ENCODE data around the gene RFC3. TPM values are rescaled to one million over a fixed set of nuclear protein-coding genes. Genes with fewer than 3 reads are reported as not detected.

RFC3 gene
- polyA plus RNA-seq, 2 of the 4 experiments (the other 2 are of a cell fraction), result 45.3 to 54.5 TPM

DNA sequence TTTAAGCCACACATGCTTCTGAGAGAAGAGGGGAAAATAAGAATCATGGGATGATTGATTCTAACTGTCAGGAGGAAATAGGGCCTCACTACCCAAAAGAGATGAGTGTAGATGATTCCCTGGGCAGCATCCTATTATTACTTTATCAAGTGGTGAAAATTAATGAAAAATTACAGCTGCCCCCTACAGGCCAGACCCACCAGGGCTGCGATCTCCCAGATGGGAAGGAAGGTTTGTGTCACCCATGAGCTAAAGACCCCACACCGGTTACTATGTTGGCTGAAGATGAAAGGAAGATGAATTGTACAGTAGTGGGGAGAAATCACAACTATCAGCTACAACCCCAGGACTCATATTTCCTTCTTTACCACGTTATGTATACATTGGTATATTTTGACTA, 49.5 kb downstream of the RFC3 start:
- 0 out of 3 replicates have a peak, but pooled peaks cover 6% of the 10 kb centered on the region for H3K4me1 ChIP-seq
- DNase-seq (ENCODE audit: low read depth in 1 of 2, low spot score in 1 of 2) (no peak), FAIRE-seq (no peak), ATAC-seq (no peak)
- CTCF ChIA-PET, result interaction anchor here (1.2 kb wide), 1 partner anchor 11 kb away, joined by 4 read pairs; no protein-coding TSS in a partner anchor
- H3K9me3 ChIP-seq, result no peaks in the 10 kb centered on the region
- H3K4me2 ChIP-seq, result no peak overlapping the region
- H3K4me3 ChIP-seq, result no peak overlapping the region
- WGBS (ENCODE audit: missing lambda C conversion rate), result 90% methylated on average over 3 of the region's 3 CpGs
- H3K27ac ChIP-seq, result no peak overlapping the region
- TF ChIP-seq RCOR1 (IDR thresholded peaks at IDR 0.05; ENCODE audit: low read depth, low read length) (no peak), TP53 (CRISPR knock-in tag; IDR thresholded peaks at IDR 0.05) (no peak), TFCP2L1 (CRISPR knock-in tag; IDR thresholded peaks at IDR 0.05) (no peak), ZC3H11A (IDR thresholded peaks at IDR 0.05) (no peak), GATA3 (IDR thresholded peaks at IDR 0.05; ENCODE audit: borderline replicate concordance) (no peak), CHD4 (IDR thresholded peaks at IDR 0.05; ENCODE audit: borderline replicate concordance) (no peak)
- POLR2A ChIA-PET, result no interaction called here

DNA sequence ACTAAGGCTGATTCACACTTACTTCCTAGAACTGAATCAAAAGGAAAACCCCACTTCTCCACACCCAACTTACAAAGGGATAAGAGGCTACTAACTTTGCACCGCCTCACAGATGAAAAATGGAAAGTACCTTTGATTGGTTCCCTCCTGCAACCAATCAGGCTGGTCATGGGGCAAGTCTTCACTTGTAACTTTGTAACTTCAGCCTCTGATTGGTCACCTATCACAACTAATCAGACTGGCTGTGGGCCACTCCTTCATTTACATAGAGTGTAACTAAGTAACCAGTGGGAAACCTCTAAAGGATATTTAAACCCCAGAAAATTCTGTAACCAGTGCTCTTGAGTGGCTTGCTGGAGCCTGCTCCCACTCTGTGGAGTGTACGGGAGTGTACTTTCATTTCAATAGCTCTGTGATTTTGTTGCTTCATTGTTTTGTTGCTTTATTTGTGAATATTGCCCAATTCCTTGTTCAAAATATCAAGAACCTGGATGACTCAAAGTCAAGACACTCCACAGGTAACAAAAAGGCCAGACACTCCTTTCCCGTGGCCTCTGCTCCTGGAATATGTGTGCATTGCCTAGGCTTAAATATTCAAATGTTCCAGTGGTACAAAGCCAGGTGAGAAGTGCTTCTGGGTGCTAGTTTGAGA, 50.5 kb downstream of the RFC3 start:
- POLR2A ChIA-PET, result no interaction called here
- DNase-seq (ENCODE audit: low read depth in 1 of 2, low spot score in 1 of 2) (no peak), FAIRE-seq (no peak), ATAC-seq (no peak)
- CTCF ChIA-PET, result interaction anchor here (1.2 kb wide), 1 partner anchor 10 kb away, joined by 4 read pairs; no protein-coding TSS in a partner anchor
- H3K27ac ChIP-seq, result no peak overlapping the region
- no peak for TF ChIP-seq CTCF (IDR thresholded peaks at IDR 0.05)
- no peak for TF ChIP-seq FOSL2 (IDR thresholded peaks at IDR 0.05)
- TF ChIP-seq FOSL2 (CRISPR knock-in tag; IDR thresholded peaks at IDR 0.05), result no peak
- TF ChIP-seq HDAC2 (IDR thresholded peaks at IDR 0.05), result no peak
- TF ChIP-seq REST (IDR thresholded peaks at IDR 0.05), result no peak
- TF ChIP-seq SMC3 (IDR thresholded peaks at IDR 0.05), result no peak
- TF ChIP-seq NPAS2 (CRISPR knock-in tag; IDR thresholded peaks at IDR 0.05; ENCODE audit: borderline replicate concordance), result no peak
- no peak for TF ChIP-seq SREBF2 (IDR thresholded peaks at IDR 0.05)
- TF ChIP-seq BHLHE40 (IDR thresholded peaks at IDR 0.05; ENCODE audit: low read depth, low read length), result no peak
- no peak for TF ChIP-seq HOXA7 (CRISPR knock-in tag; IDR thresholded peaks at IDR 0.05)
- no peak for TF ChIP-seq KDM1A (IDR thresholded peaks at IDR 0.05; ENCODE audit: low read depth)
- no peak for TF ChIP-seq FOXS1 (CRISPR knock-in tag; IDR thresholded peaks at IDR 0.05)
- TF ChIP-seq, protein P1, sequence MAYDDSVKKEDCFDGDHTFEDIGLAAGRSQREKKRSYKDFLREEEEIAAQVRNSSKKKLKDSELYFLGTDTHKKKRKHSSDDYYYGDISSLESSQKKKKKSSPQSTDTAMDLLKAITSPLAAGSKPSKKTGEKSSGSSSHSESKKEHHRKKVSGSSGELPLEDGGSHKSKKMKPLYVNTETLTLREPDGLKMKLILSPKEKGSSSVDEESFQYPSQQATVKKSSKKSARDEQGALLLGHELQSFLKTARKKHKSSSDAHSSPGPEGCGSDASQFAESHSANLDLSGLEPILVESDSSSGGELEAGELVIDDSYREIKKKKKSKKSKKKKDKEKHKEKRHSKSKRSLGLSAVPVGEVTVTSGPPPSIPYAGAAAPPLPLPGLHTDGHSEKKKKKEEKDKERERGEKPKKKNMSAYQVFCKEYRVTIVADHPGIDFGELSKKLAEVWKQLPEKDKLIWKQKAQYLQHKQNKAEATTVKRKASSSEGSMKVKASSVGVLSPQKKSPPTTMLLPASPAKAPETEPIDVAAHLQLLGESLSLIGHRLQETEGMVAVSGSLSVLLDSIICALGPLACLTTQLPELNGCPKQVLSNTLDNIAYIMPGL (CRISPR knock-in tag; IDR thresholded peaks at IDR 0.05; ENCODE audit: borderline replicate concordance), result no peak
- no peak for TF ChIP-seq MYC (IDR thresholded peaks at IDR 0.05; ENCODE audit: borderline replicate concordance, low read length)
- no peak for TF ChIP-seq MAFK (IDR thresholded peaks at IDR 0.05; ENCODE audit: partially characterized antibody)
- 94% methylated on average over 3 of the region's 3 CpGs for WGBS (ENCODE audit: missing lambda C conversion rate)
- 0 out of 3 replicates have a peak, but pooled peaks cover 6% of the 10 kb centered on the region for H3K4me1 ChIP-seq
- no peak overlapping the region for H3K4me2 ChIP-seq
- H3K9me3 ChIP-seq, result no peaks in the 10 kb centered on the region
- no peak overlapping the region for H3K4me3 ChIP-seq
